ENCODE data around the gene RAD9B.
"Not testable (repeated sequence)": the region's sequence is repeated elsewhere in the genome, so short reads cannot be mapped to it uniquely, and the experiment has no call there.

Gene RAD9B

DNA sequence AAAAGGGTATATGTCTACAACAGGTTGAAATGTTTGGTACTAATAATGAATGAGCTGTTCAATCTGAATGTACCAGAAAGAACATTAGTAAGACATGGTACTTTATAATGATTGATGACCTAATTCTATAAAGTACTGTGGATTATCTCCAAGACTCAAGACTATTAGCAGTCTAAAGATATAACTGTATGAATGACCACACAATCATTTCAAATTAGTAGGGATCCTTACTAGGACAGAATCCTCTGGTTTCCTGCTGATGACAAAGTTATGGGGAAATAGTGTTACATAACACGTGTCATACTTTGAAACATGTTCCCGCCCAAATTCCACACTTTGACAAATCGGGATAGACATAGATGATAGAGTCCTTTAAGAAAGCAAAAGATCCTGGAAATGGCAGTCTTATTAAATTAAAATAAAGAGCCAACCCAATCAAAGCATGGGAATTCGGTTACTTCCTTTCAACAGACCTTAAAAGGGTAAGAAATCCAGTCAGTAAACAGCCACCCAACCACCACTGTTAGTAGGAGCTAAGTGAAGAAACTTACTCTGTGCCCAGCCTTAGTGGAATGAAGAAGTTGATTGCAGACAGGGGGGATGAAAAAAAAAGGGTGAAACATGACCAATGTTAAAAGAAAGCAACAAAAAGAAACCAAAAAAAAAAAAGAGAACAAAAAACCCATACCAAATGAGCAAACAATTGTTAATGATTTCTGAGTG, 3.0 kb upstream of the RAD9B start:
- Histone ChIP-seq H3K36me3 (ENCODE audit: control insufficient read depth, low read depth, low read length) (peaks cover 10% of the 10 kb centered on the region), H3K27ac (ENCODE audit: low read length) (no peak overlapping the region), H3K9me3 (ENCODE audit: control insufficient read depth, low read depth, low read length) (peaks cover 7% of the 10 kb centered on the region), H3K27me3 (ENCODE audit: control insufficient read depth, insufficient read depth, low read length) (peaks cover 18% of the 10 kb centered on the region), H3K9ac (ENCODE audit: low read length) (no peak overlapping the region), H3K4me1 (ENCODE audit: control insufficient read depth, low read depth, low read length) (no peaks in the 10 kb centered on the region), H3K4me3 (ENCODE audit: low read length) (no peak overlapping the region)

DNA sequence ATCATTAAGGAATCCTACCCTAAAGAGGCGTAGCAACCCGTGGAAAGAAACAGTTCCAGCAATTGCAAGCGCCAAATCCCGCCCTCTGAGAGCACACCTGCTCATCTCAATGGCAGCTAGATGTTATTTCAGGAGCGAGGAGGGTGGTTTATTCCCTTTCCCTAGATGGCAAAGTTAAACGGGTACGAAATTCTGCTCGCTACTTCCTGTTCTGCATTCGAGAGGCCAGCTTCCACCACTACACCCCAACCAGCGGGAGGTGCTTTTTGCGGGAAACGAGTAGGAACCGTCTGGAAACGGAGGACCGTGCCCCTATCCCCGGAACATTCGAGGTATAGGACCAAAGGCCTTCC, 756 bp upstream of the RAD9B start:
- Histone ChIP-seq H3K9me3 (ENCODE audit: control insufficient read depth, low read depth, low read length) (peaks cover 7% of the 10 kb centered on the region), H3K27me3 (ENCODE audit: control insufficient read depth, insufficient read depth, low read length) (peaks cover 18% of the 10 kb centered on the region), H3K4me1 (ENCODE audit: control insufficient read depth, low read depth, low read length) (no peaks in the 10 kb centered on the region), H3K4me3 (ENCODE audit: low read length) (peak overlapping the region; percentile 93), H3K9ac (ENCODE audit: low read length) (peak overlapping the region; percentile 65), H3K36me3 (ENCODE audit: control insufficient read depth, low read depth, low read length) (peaks cover under 1% of the 10 kb centered on the region), H3K27ac (ENCODE audit: low read length) (peak overlapping the region; percentile 6)

DNA sequence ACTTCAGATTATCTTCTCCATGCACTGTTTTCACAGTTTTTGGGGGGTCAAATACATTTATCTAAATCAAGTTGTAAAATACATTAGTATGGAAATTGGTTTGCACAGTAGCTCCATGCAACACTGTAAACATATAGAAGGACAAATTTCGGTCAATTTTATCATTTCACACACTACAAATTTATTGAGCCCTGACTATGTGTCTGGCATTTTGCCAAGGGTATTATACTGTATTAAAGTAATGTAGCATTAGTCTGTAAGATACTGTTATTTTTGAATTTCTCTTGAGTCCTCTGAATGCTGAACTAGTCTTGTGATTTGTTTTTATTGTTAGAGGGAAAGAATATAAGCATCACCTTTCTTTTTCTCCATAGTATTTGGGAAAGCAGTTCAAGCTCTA, 1.3 kb downstream of the RAD9B start:
- H3K36me3 ChIP-seq (ENCODE audit: control insufficient read depth, low read depth, low read length): no peaks in the 10 kb centered on the region
- H3K9ac ChIP-seq (ENCODE audit: low read length): no peak overlapping the region
- no peak overlapping the region for H3K4me3 ChIP-seq (ENCODE audit: low read length)
- no peaks in the 10 kb centered on the region for H3K4me1 ChIP-seq (ENCODE audit: control insufficient read depth, low read depth, low read length)
- H3K27me3 ChIP-seq (ENCODE audit: control insufficient read depth, insufficient read depth, low read length): peaks cover 18% of the 10 kb centered on the region
- H3K27ac ChIP-seq (ENCODE audit: low read length): no peak overlapping the region
- H3K9me3 ChIP-seq (ENCODE audit: control insufficient read depth, low read depth, low read length): peaks cover 7% of the 10 kb centered on the region

DNA sequence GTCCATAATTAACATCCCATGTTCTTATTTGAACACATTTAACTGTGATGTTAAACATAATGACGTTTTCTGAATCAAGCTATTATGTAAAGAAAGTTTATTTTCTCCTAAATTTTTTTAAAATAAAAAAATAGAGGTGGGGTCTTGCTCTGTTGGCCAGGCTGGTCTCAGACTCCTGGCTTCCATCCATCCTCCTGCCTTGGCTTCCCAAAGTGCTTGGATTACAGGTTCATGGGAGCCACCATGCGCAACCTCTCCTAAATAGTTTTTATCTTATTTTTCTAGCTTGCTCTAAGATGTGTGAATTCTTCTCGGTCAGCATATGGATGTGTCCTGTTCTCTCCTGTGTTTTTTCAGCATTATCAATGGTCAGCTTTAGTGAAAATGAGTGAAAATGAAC, 3.2 kb downstream of the RAD9B start:
- Histone ChIP-seq H3K36me3 (ENCODE audit: control insufficient read depth, low read depth, low read length) (no peaks in the 10 kb centered on the region), H3K4me1 (ENCODE audit: control insufficient read depth, low read depth, low read length) (no peaks in the 10 kb centered on the region), H3K4me3 (ENCODE audit: low read length) (no peak overlapping the region), H3K27me3 (ENCODE audit: control insufficient read depth, insufficient read depth, low read length) (peaks cover 18% of the 10 kb centered on the region), H3K9ac (ENCODE audit: low read length) (no peak overlapping the region), H3K27ac (ENCODE audit: low read length) (no peak overlapping the region), H3K9me3 (ENCODE audit: control insufficient read depth, low read depth, low read length) (peaks cover 7% of the 10 kb centered on the region)

DNA sequence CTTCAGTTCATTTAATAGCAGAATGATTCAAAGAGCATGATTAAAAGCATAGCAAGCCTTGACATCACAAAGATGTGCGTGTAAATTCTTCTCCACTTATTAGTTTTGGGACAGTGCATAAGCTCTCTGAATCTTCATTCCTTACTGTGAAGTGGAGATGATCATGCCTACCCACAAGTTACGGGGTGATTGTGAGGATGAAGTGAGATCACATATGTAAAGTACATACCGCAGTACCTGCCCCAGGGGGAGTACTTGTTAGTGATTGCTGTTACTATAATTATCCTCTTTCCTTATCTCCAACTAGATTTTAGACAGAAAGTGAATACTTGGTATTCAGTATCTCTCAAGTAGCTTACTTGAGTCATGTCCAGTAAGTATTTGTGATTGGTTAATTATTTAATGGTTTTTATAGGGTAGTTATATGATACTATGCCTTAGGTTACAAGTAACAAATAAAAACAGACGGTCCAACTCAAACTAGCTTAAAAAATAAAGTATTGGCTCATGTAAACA, 6.0 kb downstream of the RAD9B start:
- H3K9me3 ChIP-seq (ENCODE audit: control insufficient read depth, low read depth, low read length): no peaks in the 10 kb centered on the region
- no peak overlapping the region for H3K4me3 ChIP-seq (ENCODE audit: low read length)
- peaks cover 8% of the 10 kb centered on the region for H3K27me3 ChIP-seq (ENCODE audit: control insufficient read depth, insufficient read depth, low read length)
- no peak overlapping the region for H3K9ac ChIP-seq (ENCODE audit: low read length)
- no peak overlapping the region for H3K27ac ChIP-seq (ENCODE audit: low read length)
- H3K4me1 ChIP-seq (ENCODE audit: control insufficient read depth, low read depth, low read length): no peaks in the 10 kb centered on the region
- no peaks in the 10 kb centered on the region for H3K36me3 ChIP-seq (ENCODE audit: control insufficient read depth, low read depth, low read length)

DNA sequence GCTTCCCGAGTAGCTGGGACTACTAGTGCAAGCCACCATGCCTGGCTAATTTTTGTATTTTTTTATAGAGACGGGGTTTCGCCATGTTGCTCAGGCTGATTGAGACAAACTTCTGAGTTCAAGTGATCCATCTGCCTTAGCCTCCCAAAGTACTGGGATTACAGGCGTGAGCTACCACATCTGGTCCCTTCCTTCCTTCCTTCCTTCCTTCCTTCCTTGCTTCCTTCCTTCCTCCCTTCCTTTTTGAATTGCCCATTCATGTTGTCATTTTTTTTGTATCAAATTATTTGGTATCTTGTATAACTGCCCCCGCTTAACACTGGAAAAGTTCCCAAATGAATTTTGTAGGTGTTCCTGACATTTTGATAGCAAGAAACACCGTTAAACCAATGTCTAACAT, 11.7 kb downstream of the RAD9B start:
- Histone ChIP-seq H3K27ac (ENCODE audit: low read length) (no peak overlapping the region), H3K36me3 (ENCODE audit: control insufficient read depth, low read depth, low read length) (no peaks in the 10 kb centered on the region), H3K9ac (ENCODE audit: low read length) (no peak overlapping the region), H3K4me1 (ENCODE audit: control insufficient read depth, low read depth, low read length) (no peaks in the 10 kb centered on the region), H3K9me3 (ENCODE audit: control insufficient read depth, low read depth, low read length) (no peaks in the 10 kb centered on the region), H3K27me3 (ENCODE audit: control insufficient read depth, insufficient read depth, low read length) (no peaks in the 10 kb centered on the region), H3K4me3 (ENCODE audit: low read length) (no peak overlapping the region)

DNA sequence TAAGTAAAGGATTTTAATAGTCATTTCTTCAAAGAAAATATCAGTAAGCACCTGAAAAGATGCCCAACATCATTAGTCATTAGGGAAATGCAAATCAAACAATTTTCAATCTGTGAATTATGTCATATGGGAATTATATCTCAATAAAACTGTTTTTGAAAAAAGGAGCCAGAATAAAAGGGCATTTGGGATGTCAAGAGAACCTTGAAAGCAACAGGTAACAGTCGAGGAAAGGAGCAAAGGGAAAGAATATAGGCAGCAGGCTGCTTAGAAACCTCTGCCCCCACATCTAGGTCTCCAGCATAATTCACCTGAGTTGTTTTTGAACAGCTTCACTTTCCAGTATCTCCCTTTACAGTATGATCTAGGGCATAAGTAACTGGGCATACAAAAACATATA, 12.2 kb downstream of the RAD9B start:
- H3K9ac ChIP-seq (ENCODE audit: low read length): no peak overlapping the region
- no peak overlapping the region for H3K27ac ChIP-seq (ENCODE audit: low read length)
- no peaks in the 10 kb centered on the region for H3K4me1 ChIP-seq (ENCODE audit: control insufficient read depth, low read depth, low read length)
- no peak overlapping the region for H3K4me3 ChIP-seq (ENCODE audit: low read length)
- H3K36me3 ChIP-seq (ENCODE audit: control insufficient read depth, low read depth, low read length): no peaks in the 10 kb centered on the region
- H3K9me3 ChIP-seq (ENCODE audit: control insufficient read depth, low read depth, low read length): no peaks in the 10 kb centered on the region
- H3K27me3 ChIP-seq (ENCODE audit: control insufficient read depth, insufficient read depth, low read length): no peaks in the 10 kb centered on the region

DNA sequence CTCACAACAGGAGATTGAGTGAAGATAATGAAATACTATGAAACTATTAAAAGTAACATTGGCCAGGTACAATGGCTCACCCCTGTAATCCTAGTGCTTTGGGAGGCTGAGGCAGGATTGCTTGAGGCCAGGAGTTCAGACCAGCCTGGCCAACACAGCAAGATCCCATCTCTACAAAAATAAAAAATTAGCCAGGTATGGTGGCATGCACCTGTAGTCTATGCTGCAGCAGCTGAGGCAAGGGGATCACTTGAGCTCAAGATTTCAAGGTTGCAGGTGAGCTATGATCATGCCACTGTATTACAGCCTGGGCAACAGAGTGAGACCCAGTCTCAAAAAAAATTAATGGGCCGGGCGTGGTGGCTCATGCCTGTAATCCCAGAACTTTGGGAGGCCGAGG, 14.9 kb downstream of the RAD9B start:
- no peak overlapping the region for H3K4me3 ChIP-seq (ENCODE audit: low read length)
- H3K27ac ChIP-seq (ENCODE audit: low read length): no peak overlapping the region
- H3K27me3 ChIP-seq (ENCODE audit: control insufficient read depth, insufficient read depth, low read length): no peaks in the 10 kb centered on the region
- H3K9me3 ChIP-seq (ENCODE audit: control insufficient read depth, low read depth, low read length): no peaks in the 10 kb centered on the region
- no peaks in the 10 kb centered on the region for H3K36me3 ChIP-seq (ENCODE audit: control insufficient read depth, low read depth, low read length)
- no peaks in the 10 kb centered on the region for H3K4me1 ChIP-seq (ENCODE audit: control insufficient read depth, low read depth, low read length)
- H3K9ac ChIP-seq (ENCODE audit: low read length): no peak overlapping the region

DNA sequence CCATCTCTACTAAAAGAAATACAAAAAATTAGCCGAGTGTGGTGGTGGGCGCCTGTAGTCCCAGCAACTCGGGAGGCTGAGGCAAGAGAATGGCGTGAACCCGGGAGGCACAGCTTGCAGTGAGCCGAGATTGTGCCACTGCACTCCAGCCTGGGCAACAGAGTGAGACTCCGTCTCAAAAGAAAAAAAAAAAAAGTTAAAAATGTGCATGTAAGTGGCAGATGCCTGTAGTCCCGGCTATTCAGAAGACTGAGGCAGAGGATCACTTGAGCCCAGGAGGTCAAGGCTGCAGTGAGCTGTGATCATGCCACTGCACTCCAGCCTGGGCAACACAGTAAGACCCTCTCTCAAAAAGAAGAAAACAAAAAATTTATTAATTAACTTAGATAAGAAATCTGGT, 15.9 kb downstream of the RAD9B start:
- H3K27me3 ChIP-seq (ENCODE audit: control insufficient read depth, insufficient read depth, low read length); H3K9me3 ChIP-seq (ENCODE audit: control insufficient read depth, low read depth, low read length); H3K4me3 ChIP-seq (ENCODE audit: low read length); H3K9ac ChIP-seq (ENCODE audit: low read length); H3K36me3 ChIP-seq (ENCODE audit: control insufficient read depth, low read depth, low read length); H3K4me1 ChIP-seq (ENCODE audit: control insufficient read depth, low read depth, low read length); H3K27ac ChIP-seq (ENCODE audit: low read length): not testable (repeated sequence)

DNA sequence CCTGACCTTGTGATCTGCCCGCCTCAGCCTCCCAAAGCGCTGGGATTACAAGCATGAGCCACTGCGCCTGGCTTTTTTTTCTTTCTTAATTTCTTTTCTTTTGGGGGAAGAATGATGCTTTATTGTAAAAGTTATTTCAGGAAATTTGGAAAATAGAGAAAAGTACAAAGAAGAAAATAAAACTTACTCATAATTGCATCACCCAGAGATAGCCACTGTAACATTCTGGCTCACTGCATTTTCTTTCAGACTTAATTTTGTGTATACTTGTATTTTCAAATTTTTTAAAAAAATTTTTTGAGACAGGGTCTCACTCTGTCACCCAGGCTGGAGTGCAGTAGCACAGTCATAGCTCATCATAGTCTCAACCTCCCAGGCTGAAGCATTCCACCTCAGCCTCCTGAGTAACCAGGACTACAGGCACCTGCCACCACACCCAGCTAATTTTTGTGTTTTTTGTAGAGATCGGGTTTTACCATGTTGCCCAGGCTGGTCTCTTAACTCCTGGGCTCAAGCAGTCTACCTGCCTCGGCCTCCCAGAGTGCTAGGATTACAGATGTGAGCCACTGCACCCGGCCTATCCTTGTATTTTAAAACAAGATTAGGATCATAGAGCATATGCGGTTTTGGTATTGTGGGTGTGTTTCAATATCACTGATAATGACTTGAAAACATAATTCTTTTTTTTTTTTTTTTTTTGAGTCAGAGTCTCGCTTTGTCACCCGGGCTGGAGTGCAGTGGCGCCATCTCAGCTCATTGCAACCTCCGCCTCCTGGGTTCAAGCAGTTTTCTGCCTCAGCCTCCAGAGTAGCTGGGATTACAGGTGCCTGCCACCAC, 19.0 kb downstream of the RAD9B start:
- H3K4me3 ChIP-seq (ENCODE audit: low read length); H3K9me3 ChIP-seq (ENCODE audit: control insufficient read depth, low read depth, low read length); H3K36me3 ChIP-seq (ENCODE audit: control insufficient read depth, low read depth, low read length); H3K27ac ChIP-seq (ENCODE audit: low read length); H3K27me3 ChIP-seq (ENCODE audit: control insufficient read depth, insufficient read depth, low read length); H3K9ac ChIP-seq (ENCODE audit: low read length); H3K4me1 ChIP-seq (ENCODE audit: control insufficient read depth, low read depth, low read length): not testable (repeated sequence)

DNA sequence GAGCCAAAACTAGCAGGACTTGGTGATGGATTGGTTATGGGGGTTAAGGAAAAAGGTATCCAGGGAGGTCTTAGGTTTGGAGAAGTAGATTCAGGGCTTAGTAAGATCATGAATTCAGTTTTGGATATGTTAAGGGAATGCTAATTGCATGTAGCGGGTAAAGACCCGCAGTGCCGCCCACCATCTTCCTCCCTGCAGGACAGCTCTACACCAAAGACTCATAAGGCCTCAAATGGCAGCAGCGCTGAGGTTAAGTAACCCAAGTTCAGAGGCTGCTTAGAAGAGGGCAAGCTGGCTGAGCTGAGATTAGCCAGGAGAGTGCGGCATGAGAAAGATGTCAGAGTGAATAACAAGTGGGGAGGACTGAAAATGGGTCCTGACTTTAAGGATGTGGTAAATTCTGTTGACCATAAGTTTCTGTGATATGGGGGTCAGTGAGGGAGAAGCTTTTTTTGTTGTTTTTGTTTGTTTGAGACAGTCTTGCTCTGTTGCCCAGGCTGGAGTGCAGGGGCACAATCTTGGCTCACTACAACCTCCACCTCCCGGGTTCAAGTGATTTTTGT, 26.2 kb downstream of the RAD9B start:
- Histone ChIP-seq H3K27ac (ENCODE audit: low read length) (no peak overlapping the region), H3K4me1 (ENCODE audit: control insufficient read depth, low read depth, low read length) (no peaks in the 10 kb centered on the region), H3K9ac (ENCODE audit: low read length) (no peak overlapping the region), H3K9me3 (ENCODE audit: control insufficient read depth, low read depth, low read length) (no peaks in the 10 kb centered on the region), H3K36me3 (ENCODE audit: control insufficient read depth, low read depth, low read length) (no peaks in the 10 kb centered on the region), H3K27me3 (ENCODE audit: control insufficient read depth, insufficient read depth, low read length) (no peaks in the 10 kb centered on the region), H3K4me3 (ENCODE audit: low read length) (no peak overlapping the region)
